ENCODE measurements around the gene FTO.

- TF ChIP-seq CTCF (IDR thresholded peaks at IDR 0.05) (no peak), POLR2A (IDR thresholded peaks at IDR 0.05) (no peak)
These were observed 284.2 kb downstream of the FTO start for GRCh38 chr16:53988136-53988535.

All from adrenal gland (tissue), 5 donors.